ENCODE results near the gene TBC1D22B.
A peak's percentile ranks its signal among the peaks of the same experiment; 100 is the strongest.

The TBC1D22B gene

DNA sequence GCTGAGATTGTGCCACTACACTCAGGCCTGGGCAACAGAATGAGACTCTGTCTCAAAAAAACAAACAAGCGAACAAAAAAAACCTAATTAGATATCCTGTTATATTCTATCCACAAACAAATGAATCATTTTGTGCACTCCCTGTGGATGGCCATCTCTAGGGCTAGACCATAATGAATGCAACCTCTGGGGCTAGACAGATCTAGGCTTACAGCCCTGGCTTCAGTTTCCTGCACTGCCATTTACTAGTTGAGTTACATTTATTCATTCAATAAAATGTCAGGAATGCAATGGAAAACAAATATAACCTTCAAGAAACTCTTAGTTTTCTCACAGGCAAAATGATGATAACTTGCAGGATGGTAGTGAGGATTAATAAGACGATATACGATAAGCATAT is 89.6 kb downstream of the TBC1D22B start:
- DNase-seq (ENCODE audit: low read depth, low spot score), result no peak
- no peak overlapping the region for H3K4me3 ChIP-seq (ENCODE audit: low read depth, low read length)
- in situ Hi-C loops (cut with HindIII; ENCODE audit: low sequenced_read_pairs), result no loop called here
- TF ChIP-seq, protein P1, sequence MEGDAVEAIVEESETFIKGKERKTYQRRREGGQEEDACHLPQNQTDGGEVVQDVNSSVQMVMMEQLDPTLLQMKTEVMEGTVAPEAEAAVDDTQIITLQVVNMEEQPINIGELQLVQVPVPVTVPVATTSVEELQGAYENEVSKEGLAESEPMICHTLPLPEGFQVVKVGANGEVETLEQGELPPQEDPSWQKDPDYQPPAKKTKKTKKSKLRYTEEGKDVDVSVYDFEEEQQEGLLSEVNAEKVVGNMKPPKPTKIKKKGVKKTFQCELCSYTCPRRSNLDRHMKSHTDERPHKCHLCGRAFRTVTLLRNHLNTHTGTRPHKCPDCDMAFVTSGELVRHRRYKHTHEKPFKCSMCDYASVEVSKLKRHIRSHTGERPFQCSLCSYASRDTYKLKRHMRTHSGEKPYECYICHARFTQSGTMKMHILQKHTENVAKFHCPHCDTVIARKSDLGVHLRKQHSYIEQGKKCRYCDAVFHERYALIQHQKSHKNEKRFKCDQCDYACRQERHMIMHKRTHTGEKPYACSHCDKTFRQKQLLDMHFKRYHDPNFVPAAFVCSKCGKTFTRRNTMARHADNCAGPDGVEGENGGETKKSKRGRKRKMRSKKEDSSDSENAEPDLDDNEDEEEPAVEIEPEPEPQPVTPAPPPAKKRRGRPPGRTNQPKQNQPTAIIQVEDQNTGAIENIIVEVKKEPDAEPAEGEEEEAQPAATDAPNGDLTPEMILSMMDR (IDR thresholded peaks at IDR 0.05; ENCODE audit: low read depth, low read length), result no peak

DNA sequence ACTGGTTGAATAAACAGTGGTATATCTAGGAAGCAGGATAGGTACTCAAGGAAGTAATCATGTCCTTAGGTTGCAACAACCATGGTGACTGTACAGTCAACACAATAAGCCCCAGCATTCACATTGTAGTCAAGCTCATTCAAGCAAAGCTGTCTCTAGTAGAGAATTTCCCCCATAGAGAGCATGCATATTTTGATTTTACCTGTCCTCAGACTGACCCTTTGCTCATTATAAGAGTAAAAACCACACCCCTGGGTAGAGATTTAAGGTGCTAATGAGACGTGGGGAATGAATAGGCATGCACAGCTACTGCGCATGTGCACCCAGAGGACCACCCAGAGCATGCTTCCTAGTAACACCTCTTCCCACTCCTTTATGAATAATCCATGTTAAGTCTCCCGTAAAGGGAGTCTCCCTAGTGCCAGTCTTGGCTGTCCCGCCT is 90.1 kb downstream of the TBC1D22B start:
- H3K4me3 ChIP-seq (ENCODE audit: low read depth, low read length), result no peak overlapping the region
- in situ Hi-C loops (cut with HindIII; ENCODE audit: low sequenced_read_pairs), result no loop called here
- DNase-seq (ENCODE audit: low read depth, low spot score), result no peak
- TF ChIP-seq, protein P1 (IDR thresholded peaks at IDR 0.05; ENCODE audit: low read depth, low read length), result no peak

DNA sequence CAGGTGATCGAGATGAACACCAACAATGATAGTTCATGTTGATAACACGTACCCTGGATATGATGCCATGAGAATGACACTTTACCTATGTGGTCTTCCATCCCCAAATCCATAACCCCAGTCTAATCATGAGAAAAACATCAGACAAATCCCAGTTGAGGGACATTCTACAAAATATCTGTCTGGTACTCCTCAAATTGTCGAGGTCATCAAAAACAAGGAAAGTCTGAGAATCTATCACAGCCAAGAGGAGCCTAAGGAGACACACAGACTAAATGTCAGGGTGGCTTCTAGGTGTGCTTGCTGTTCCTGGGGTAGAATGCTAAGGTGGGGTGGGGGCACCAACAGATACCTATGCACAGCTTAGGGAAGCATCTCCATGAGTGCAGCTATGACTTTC is 93.5 kb downstream of the TBC1D22B start:
- no peak for DNase-seq (ENCODE audit: low read depth, low spot score)
- in situ Hi-C loops (cut with HindIII; ENCODE audit: low sequenced_read_pairs), result no loop called here
- TF ChIP-seq, protein P1 (IDR thresholded peaks at IDR 0.05; ENCODE audit: low read depth, low read length), result no peak
- H3K4me3 ChIP-seq (ENCODE audit: low read depth, low read length), result no peak overlapping the region

DNA sequence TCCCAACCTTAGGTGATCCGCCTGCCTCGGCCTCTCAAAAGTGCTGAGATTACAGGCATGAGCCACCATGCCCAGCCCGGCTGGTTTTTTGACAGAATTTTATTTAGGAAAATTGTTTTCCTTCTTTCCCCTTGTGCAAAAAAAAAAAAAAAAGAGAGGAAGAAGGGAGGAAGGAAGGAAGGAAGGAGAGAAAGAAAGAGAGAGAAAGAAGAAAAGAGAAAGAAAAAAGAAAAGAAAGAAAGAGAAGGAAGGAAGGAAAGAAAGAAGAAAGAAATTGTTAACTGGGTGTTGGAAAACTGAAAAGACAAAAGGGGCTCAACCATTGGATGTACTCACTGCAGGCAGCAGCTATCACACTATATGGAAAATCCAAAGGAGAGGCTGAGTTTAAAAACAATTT is 94.8 kb downstream of the TBC1D22B start:
- TF ChIP-seq, protein P1 (IDR thresholded peaks at IDR 0.05; ENCODE audit: low read depth, low read length), result no peak
- H3K4me3 ChIP-seq (ENCODE audit: low read depth, low read length), result no peak overlapping the region
- in situ Hi-C loops (cut with HindIII; ENCODE audit: low sequenced_read_pairs), result no loop called here
- DNase-seq (ENCODE audit: low read depth, low spot score), result no peak

DNA sequence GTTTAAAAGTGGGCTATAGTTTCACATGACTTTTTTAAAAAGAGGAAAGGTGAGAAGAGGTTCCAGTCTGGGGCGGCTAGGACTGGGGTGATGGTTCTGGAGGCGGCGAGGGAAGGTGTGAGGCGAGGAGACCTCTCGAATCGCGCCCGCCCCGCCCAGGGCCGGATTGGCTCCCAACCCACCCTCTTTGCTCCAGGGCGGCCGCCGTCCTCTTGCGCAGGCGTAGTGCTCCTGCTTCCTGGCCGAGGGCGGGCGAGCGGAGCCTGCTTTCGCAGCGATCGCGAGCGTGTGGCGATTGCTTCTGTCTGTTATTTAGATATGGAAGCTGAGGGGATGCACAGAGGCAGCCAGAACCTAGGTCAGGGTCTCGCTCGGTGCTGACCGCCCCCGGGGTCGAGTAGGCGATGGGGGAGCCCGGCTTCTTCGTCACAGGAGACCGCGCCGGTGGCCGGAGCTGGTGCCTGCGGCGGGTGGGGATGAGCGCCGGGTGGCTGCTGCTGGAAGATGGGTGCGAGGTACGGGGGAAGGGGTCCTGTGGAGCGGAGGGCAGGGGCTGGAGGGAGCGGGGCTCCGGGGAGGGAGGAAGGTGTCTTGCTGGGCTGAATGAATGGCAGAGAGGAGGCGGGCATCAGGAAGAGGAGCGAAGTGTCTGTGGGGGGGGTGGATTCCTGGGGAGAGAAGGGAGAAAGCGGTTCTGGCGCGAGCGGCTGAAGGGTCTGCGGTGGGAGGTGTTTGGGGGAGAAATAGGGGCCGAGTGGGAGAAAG is 96.4 kb downstream of the TBC1D22B start, which contains the start of gene RNF8:
RNF8 (plus strand) TSS at position 223 of the 765 bp plus-strand sequence; CDS start at position 405, 182 bp downstream.
- H3K4me3 ChIP-seq (ENCODE audit: low read depth, low read length), result peak within 1 kb of the TSS; percentile 82
- in situ Hi-C loops (cut with HindIII; ENCODE audit: low sequenced_read_pairs), result no loop called here
- TF ChIP-seq, protein P1 (IDR thresholded peaks at IDR 0.05; ENCODE audit: low read depth, low read length), result no peak
- peak; percentile 89 for DNase-seq (ENCODE audit: low read depth, low spot score)

DNA sequence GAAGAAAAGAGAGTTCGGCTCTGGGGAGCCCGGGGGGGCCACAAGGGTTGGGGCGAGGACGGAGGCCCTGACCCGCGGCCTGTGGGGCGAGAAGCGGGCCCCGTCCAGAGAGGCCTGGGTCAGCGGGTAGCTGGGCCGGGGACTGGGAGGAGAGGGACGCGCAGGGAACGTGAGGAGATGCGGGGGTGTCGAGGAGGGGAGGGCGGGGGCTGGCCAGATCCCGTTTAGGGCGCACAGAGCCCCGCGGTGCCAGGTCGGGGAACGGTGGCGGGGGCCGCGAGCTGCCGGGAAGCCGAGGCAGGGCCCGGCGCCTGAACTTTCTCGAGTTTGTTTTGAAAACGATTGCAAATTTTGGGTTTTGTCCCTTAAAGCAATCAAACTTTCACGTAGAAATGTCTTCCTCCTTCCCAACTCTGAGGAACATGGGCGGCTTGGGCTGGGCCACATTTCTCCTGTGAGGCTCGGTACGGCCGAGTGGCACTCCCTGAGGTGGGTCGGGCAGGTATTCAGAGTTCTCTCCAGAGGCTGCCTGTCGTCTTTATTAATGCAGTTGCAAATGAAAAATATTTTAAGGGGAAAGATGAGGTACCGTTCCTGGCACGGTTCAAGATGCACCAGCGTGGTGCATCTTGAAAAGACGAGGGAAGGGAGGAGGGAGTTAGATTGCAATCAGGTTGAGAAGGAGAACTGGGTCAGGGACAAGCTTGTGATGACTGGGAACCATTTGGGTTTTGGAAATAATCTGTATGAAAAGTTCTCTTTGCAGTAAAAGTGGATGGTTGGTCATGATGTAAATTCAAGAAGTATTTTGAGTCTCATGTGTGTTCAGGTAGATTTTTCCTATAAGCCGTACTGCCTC is 97.2 kb downstream of the TBC1D22B start:
- no peak for DNase-seq (ENCODE audit: low read depth, low spot score)
- TF ChIP-seq, protein P1 (IDR thresholded peaks at IDR 0.05; ENCODE audit: low read depth, low read length), result no peak
- H3K4me3 ChIP-seq (ENCODE audit: low read depth, low read length), result peak overlapping the region; percentile 82
- in situ Hi-C loops (cut with HindIII; ENCODE audit: low sequenced_read_pairs), result no loop called here

Measured in astrocyte of the spinal cord (primary cell).